ENCODE results near the gene RPL18. TPM values are rescaled to one million over a fixed set of nuclear protein-coding genes. Genes with fewer than 3 reads are reported as not detected.
A peak's percentile ranks its signal among the peaks of the same experiment; 100 is the strongest.
"Not testable (repeated sequence)": the region's sequence is repeated elsewhere in the genome, so short reads cannot be mapped to it uniquely, and the experiment has no call there.

The RPL18 gene
- total RNA-seq, 1 donor from 2014 or later = 1,586 TPM

DNA sequence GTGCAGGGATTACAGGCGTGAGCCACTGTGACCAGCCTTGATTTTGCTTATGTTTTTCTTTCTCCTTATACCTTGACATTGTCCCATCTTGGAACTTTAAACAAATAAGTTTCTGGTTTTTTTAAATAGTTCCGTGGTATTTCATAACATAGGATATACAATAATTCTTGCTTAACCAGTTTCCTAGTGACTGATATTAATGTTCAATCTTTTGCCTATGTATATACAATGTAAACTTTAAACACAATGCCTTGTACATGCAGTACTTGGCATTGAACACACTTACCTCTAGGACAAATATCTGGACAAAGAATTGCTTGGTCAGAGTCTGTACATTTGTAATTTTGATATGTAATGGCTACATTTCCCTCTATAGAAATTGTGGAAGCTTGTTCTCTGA, 36.8 kb downstream of the RPL18 start:
- Mint-ChIP-seq H3K9me3 (peaks cover 3% of the 10 kb centered on the region), H3K27me3 (ENCODE audit: low read depth) (peaks cover 4% of the 10 kb centered on the region), H3K36me3 (no peaks in the 10 kb centered on the region), H3K27ac (peak overlapping the region; percentile 43), H3K4me3 (no peak overlapping the region), H3K4me1 (peaks cover 11% of the 10 kb centered on the region)
- TF ChIP-seq, protein P1, sequence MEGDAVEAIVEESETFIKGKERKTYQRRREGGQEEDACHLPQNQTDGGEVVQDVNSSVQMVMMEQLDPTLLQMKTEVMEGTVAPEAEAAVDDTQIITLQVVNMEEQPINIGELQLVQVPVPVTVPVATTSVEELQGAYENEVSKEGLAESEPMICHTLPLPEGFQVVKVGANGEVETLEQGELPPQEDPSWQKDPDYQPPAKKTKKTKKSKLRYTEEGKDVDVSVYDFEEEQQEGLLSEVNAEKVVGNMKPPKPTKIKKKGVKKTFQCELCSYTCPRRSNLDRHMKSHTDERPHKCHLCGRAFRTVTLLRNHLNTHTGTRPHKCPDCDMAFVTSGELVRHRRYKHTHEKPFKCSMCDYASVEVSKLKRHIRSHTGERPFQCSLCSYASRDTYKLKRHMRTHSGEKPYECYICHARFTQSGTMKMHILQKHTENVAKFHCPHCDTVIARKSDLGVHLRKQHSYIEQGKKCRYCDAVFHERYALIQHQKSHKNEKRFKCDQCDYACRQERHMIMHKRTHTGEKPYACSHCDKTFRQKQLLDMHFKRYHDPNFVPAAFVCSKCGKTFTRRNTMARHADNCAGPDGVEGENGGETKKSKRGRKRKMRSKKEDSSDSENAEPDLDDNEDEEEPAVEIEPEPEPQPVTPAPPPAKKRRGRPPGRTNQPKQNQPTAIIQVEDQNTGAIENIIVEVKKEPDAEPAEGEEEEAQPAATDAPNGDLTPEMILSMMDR (IDR thresholded peaks at IDR 0.05; ENCODE audit: unreplicated experiment) = no peak
- no peak for DNase-seq (ENCODE audit: low spot score in 2 of 2, unreplicated experiment in 2 of 2)

DNA sequence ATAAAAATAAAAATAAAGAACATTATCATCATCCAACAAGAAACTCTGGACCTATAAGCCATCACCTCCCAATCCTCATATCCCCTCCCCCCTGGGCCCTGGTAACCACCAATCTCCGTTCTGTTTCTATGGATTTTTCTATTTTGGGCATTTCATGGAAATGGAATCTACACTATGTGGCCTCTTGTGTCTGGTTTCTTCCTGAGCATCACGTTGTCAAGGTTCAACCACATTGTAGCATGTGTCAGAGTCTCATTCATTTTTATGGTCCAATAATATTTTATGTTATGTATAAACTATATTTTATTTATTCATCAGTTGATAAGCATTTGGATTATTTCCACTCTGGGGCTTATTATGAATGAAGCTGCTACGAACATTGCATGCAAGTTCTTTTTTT, 40.1 kb downstream of the RPL18 start:
- no peaks in the 10 kb centered on the region for H3K9me3 Mint-ChIP-seq
- H3K27ac Mint-ChIP-seq = peak overlapping the region; percentile 68
- H3K27me3 Mint-ChIP-seq (ENCODE audit: low read depth) = no peaks in the 10 kb centered on the region
- H3K4me3 Mint-ChIP-seq = no peak overlapping the region
- peaks cover 18% of the 10 kb centered on the region for H3K4me1 Mint-ChIP-seq
- no peaks in the 10 kb centered on the region for H3K36me3 Mint-ChIP-seq
- TF ChIP-seq, protein P1 (IDR thresholded peaks at IDR 0.05; ENCODE audit: unreplicated experiment) = no peak
- no peak for DNase-seq (ENCODE audit: low spot score in 2 of 2, unreplicated experiment in 2 of 2)

DNA sequence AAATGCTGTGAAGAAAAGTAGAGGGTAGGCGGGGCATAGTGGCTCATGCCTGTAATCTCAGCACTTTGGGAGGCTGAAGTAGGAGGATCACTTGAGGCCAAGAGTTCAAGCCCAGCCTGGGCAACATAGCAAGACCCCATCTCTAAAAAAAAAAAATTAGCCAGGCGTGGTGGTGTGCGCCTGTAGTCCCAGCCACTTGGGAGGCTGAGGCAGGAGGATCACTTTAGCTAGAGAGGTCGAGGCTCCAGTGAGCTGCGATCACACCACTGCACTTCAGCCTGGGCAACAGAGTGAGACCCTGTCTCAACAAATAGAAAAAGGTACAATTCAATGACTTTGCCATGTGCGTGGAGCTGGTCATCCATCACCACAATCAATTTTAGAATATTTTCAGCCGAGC, 41.1 kb downstream of the RPL18 start:
- not testable (repeated sequence) for H3K36me3 Mint-ChIP-seq; H3K27ac Mint-ChIP-seq; H3K27me3 Mint-ChIP-seq (ENCODE audit: low read depth); H3K9me3 Mint-ChIP-seq; DNase-seq (ENCODE audit: low spot score in 2 of 2, unreplicated experiment in 2 of 2); H3K4me3 Mint-ChIP-seq
- peaks cover 27% of the 10 kb centered on the region for H3K4me1 Mint-ChIP-seq

DNA sequence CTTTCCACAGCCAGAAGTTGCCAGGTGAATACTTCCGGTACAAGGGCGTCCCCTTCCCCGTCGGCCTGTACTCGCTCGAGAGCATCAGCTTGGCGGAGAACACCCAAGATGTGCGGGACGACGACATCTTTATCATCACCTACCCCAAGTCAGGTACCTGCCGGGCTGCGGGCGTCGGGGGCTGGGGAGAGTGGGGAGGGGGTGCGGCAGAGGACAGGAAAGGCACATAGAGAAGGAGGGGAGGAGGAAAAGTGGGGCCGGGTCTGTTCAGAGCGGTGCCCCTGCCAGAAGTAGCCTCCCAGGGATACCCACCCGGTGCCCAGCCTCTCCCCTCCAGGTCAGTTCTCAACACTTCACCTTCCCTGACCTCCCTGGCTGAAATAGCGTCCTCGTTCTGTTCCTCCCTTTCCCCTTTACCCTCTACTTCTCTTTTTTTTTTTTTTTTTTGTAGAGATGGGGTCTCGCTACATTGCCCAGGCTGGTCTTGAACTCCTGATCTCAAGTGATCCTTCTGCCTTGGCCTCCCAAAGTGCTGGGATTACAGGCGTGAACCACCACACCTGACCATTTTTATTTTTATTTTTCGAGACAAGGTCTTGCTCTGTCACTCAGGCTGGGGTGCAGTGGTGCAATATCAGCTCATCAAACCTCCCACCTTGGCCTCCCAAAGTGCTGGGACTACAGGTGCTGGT, 42.9 kb downstream of the RPL18 start:
- TF ChIP-seq, protein P1 (IDR thresholded peaks at IDR 0.05; ENCODE audit: unreplicated experiment) = no peak
- no peaks in the 10 kb centered on the region for H3K27me3 Mint-ChIP-seq (ENCODE audit: low read depth)
- H3K4me3 Mint-ChIP-seq = no peak overlapping the region
- H3K4me1 Mint-ChIP-seq = peaks cover 36% of the 10 kb centered on the region
- no peak for DNase-seq (ENCODE audit: low spot score in 2 of 2, unreplicated experiment in 2 of 2)
- H3K36me3 Mint-ChIP-seq = no peaks in the 10 kb centered on the region
- H3K9me3 Mint-ChIP-seq = no peaks in the 10 kb centered on the region
- H3K27ac Mint-ChIP-seq = no peak overlapping the region

DNA sequence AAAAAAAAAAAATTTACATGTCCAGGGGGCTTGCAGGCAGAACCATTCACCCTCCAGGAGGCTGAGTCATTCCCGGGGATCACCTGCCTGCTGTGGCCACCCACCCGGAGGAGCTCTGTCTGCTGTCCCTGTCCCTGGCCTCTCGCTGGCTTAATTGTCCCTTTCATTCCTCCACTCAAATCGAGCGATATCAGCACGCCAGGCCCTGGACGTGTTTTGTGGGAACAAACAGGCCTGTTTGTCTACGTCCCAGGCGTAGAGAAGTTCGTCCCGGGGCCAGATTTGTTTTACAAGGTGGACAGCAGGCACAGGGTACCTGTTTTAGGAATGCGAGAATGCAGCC, 45.8 kb downstream of the RPL18 start:
- peaks cover 42% of the 10 kb centered on the region for H3K4me1 Mint-ChIP-seq
- no peaks in the 10 kb centered on the region for H3K27me3 Mint-ChIP-seq (ENCODE audit: low read depth)
- peak overlapping the region; percentile 98 for H3K27ac Mint-ChIP-seq
- DNase-seq (ENCODE audit: low spot score in 2 of 2, unreplicated experiment in 2 of 2) = no peak
- no peaks in the 10 kb centered on the region for H3K9me3 Mint-ChIP-seq
- TF ChIP-seq, protein P1 (IDR thresholded peaks at IDR 0.05; ENCODE audit: unreplicated experiment) = no peak
- no peak overlapping the region for H3K4me3 Mint-ChIP-seq
- H3K36me3 Mint-ChIP-seq = no peaks in the 10 kb centered on the region

DNA sequence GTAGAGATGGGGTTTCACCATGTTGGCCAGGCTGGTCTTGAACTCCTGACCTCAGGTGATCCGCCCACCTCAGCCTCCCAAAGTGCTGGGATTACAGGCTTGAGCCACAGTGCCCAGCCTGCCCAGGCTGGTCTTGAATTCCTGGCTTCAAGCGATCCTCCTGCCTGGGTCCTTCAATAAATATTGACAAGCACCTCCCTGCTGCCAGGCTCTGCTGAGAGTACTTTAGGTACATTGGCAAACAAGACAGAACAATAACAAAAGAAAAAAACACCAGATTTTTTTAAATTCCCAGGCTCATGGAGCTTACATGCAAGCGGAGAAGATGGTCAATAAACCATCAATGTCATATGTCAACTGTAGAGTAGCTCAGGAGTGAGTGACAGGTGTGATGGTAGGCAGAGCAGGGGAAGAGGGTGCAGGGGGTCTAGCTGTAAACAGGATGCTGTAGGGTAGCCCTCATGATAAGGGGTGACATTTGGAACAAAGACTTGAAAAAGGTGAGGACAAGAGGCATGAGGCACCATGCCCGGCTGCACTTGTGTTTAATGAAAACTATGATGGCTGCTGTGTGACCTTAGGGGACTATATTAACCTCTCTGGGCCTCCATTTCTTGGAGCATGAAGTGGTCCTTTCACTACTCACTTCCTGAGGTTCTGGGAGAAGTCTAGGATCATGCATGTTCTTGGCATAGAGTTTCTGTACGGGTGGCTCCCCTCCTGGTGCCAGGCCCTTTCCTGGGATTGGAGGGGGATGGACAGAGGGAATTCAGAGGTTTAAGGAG, 47.4 kb downstream of the RPL18 start:
- Mint-ChIP-seq H3K9me3 (no peaks in the 10 kb centered on the region), H3K36me3 (no peaks in the 10 kb centered on the region), H3K4me3 (no peak overlapping the region), H3K27ac (peak overlapping the region; percentile 83), H3K27me3 (ENCODE audit: low read depth) (no peaks in the 10 kb centered on the region), H3K4me1 (peaks cover 42% of the 10 kb centered on the region)
- TF ChIP-seq, protein P1 (IDR thresholded peaks at IDR 0.05; ENCODE audit: unreplicated experiment) = no peak
- no peak for DNase-seq (ENCODE audit: low spot score in 2 of 2, unreplicated experiment in 2 of 2)
